T-helper 17 cell (primary cell): ENCODE measurements around the gene FAM217B. TPM values are rescaled to one million over a fixed set of nuclear protein-coding genes. Genes with fewer than 3 reads are reported as not detected.
"Not testable (repeated sequence)": the region's sequence is repeated elsewhere in the genome, so short reads cannot be mapped to it uniquely, and the experiment has no call there.

Experiments
- ATAC-seq: fragments of 150-1000 bp; cut with Tn5 transposase; 2 replicates; pipeline ENCODE4 v1.10.0; 2021; ENCODE audit warnings: mild to moderate bottlenecking, moderate library complexity
- DNase-seq, 3 donors: peaks; one replicate each; pipeline versions ENCODE4 v3.0.0 to v3.0.0-alpha.2; 2020 to 2021
- H3K9me3 ChIP-seq: one replicate; pipeline ENCODE4 v1.7.0; 2013; ENCODE audit warnings: low read length, mild to moderate bottlenecking; ENCODE audit not compliant: control insufficient read depth, poor library complexity, severe bottlenecking
- H3K27ac Mint-ChIP-seq: one replicate; pipeline ENCODE4 v1.8.0; 2022; ENCODE audit warnings: mild to moderate bottlenecking, moderate library complexity, mixed read lengths
- H3K27me3 Mint-ChIP-seq: one replicate; pipeline ENCODE4 v1.8.0; 2022; ENCODE audit warnings: mixed read lengths
- H3K36me3 Mint-ChIP-seq: one replicate; pipeline ENCODE4 v1.8.0; 2022; ENCODE audit warnings: low read depth, mixed read lengths
- H3K4me1 Mint-ChIP-seq: one replicate; pipeline ENCODE4 v1.8.0; 2022; ENCODE audit warnings: mild to moderate bottlenecking, mixed read lengths
- H3K4me3 Mint-ChIP-seq: one replicate; pipeline ENCODE4 v1.8.0; 2022; ENCODE audit warnings: mild to moderate bottlenecking, moderate library complexity, mixed read lengths
- total RNA-seq, 4 donors: library from RNA in 2 of 4; stranded (reverse) in 2 of 4; gene quantifications; one replicate each; pipeline ENCODE4 v1.2.3 and lab custom pipeline; 2022 to 2026

FAM217B gene
- total RNA-seq, 2 donors from 2014 or later: 16.8 to 21.4 TPM

- DNase-seq (no peak), ATAC-seq (no peak)
- no peaks in the 10 kb centered on the region for H3K9me3 ChIP-seq
- H3K27ac Mint-ChIP-seq: peak overlapping the region; percentile 47
- H3K4me1 Mint-ChIP-seq: peaks cover 18% of the 10 kb centered on the region
- no peaks in the 10 kb centered on the region for H3K27me3 Mint-ChIP-seq
- H3K36me3 Mint-ChIP-seq: no peaks in the 10 kb centered on the region
- H3K4me3 Mint-ChIP-seq: no peak overlapping the region
Measured at GRCh38 chr20:59945175-59945574, 5.0 kb downstream of the FAM217B start.

- ATAC-seq (no peak), DNase-seq (no peak)
- Mint-ChIP-seq H3K27me3 (no peaks in the 10 kb centered on the region), H3K36me3 (no peaks in the 10 kb centered on the region), H3K27ac (peak overlapping the region; percentile 47), H3K4me1 (peaks cover 16% of the 10 kb centered on the region), H3K4me3 (no peak overlapping the region)
- H3K9me3 ChIP-seq: no peaks in the 10 kb centered on the region
Measured at GRCh38 chr20:59945731-59946130, 5.5 kb downstream of the FAM217B start.

- H3K4me1 Mint-ChIP-seq: peaks cover 9% of the 10 kb centered on the region
- no peak for DNase-seq
- H3K9me3 ChIP-seq: no peaks in the 10 kb centered on the region
- H3K27me3 Mint-ChIP-seq: no peaks in the 10 kb centered on the region
- no peak for ATAC-seq
- H3K36me3 Mint-ChIP-seq: no peaks in the 10 kb centered on the region
- H3K4me3 Mint-ChIP-seq: no peak overlapping the region
- no peak overlapping the region for H3K27ac Mint-ChIP-seq
Measured at GRCh38 chr20:59947376-59947775, 7.2 kb downstream of the FAM217B start.

GRCh38 chr20:59948212-59948611 is 8.0 kb downstream of the FAM217B start:
- ATAC-seq (no peak), DNase-seq (no peak)
- peaks cover 9% of the 10 kb centered on the region for H3K4me1 Mint-ChIP-seq
- no peak overlapping the region for H3K4me3 Mint-ChIP-seq
- peak overlapping the region; percentile 97 for H3K27ac Mint-ChIP-seq
- no peaks in the 10 kb centered on the region for H3K36me3 Mint-ChIP-seq
- no peaks in the 10 kb centered on the region for H3K27me3 Mint-ChIP-seq
- no peaks in the 10 kb centered on the region for H3K9me3 ChIP-seq

GRCh38 chr20:59948828-59949720 is 8.9 kb downstream of the FAM217B start:
- no peak for DNase-seq
- peak; percentile 88 for ATAC-seq
- Mint-ChIP-seq H3K4me3 (peak overlapping the region; percentile 57), H3K4me1 (peaks cover 9% of the 10 kb centered on the region), H3K27me3 (no peaks in the 10 kb centered on the region), H3K27ac (peak overlapping the region; percentile 97), H3K36me3 (no peaks in the 10 kb centered on the region)
- H3K9me3 ChIP-seq: no peaks in the 10 kb centered on the region

- ATAC-seq: no peak
Measured at GRCh38 chr20:59949911-59950310, 9.7 kb downstream of the FAM217B start.

GRCh38 chr20:59954718-59955117 is 14.5 kb downstream of the FAM217B start:
- DNase-seq (no peak), ATAC-seq (no peak)
- Mint-ChIP-seq H3K27ac (no peak overlapping the region), H3K27me3 (no peaks in the 10 kb centered on the region), H3K4me3 (no peak overlapping the region), H3K36me3 (no peaks in the 10 kb centered on the region), H3K4me1 (no peaks in the 10 kb centered on the region)
- H3K9me3 ChIP-seq: no peaks in the 10 kb centered on the region

More at GRCh38 chr20:59949911-59950310, 9.7 kb downstream of the FAM217B start:
- no peak overlapping the region for H3K4me3 Mint-ChIP-seq
- H3K4me1 Mint-ChIP-seq: peaks cover 9% of the 10 kb centered on the region
- no peak for DNase-seq
- H3K9me3 ChIP-seq: no peaks in the 10 kb centered on the region
- no peaks in the 10 kb centered on the region for H3K36me3 Mint-ChIP-seq
- H3K27ac Mint-ChIP-seq: no peak overlapping the region
- H3K27me3 Mint-ChIP-seq: no peaks in the 10 kb centered on the region

- ATAC-seq: no peak
- no peaks in the 10 kb centered on the region for H3K27me3 Mint-ChIP-seq
Measured at GRCh38 chr20:59955131-59955796, 15.1 kb downstream of the FAM217B start.

GRCh38 chr20:59957568-59957967 is 17.4 kb downstream of the FAM217B start:
- H3K4me1 Mint-ChIP-seq, H3K27me3 Mint-ChIP-seq, DNase-seq, H3K27ac Mint-ChIP-seq, H3K9me3 ChIP-seq, H3K4me3 Mint-ChIP-seq, H3K36me3 Mint-ChIP-seq, ATAC-seq: not testable (repeated sequence)

More at GRCh38 chr20:59955131-59955796, 15.1 kb downstream of the FAM217B start:
- Mint-ChIP-seq H3K4me1 (no peaks in the 10 kb centered on the region), H3K27ac (no peak overlapping the region), H3K4me3 (no peak overlapping the region), H3K36me3 (no peaks in the 10 kb centered on the region)
- H3K9me3 ChIP-seq: no peaks in the 10 kb centered on the region
- no peak for DNase-seq

GRCh38 chr20:59958123-59958522 is 17.9 kb downstream of the FAM217B start, which contains the start of gene CDH26:
TSS of gene CDH26 (plus strand) at chr20:59958423. CDS start at chr20:59958727, 304 bp downstream.
- no peaks in the 10 kb centered on the region for H3K9me3 ChIP-seq
- H3K4me1 Mint-ChIP-seq: no peaks in the 10 kb centered on the region
- no peak for ATAC-seq
- peak within 1 kb of the TSS; percentile 37 for H3K27ac Mint-ChIP-seq
- no peak for DNase-seq
- H3K27me3 Mint-ChIP-seq: no peaks in the 10 kb centered on the region
- no peak within 1 kb of the TSS for H3K4me3 Mint-ChIP-seq
- H3K36me3 Mint-ChIP-seq: no peaks in the 10 kb centered on the region

- Mint-ChIP-seq H3K27ac (peak overlapping the region; percentile 37), H3K36me3 (no peaks in the 10 kb centered on the region), H3K27me3 (no peaks in the 10 kb centered on the region), H3K4me3 (no peak overlapping the region), H3K4me1 (no peaks in the 10 kb centered on the region)
- no peaks in the 10 kb centered on the region for H3K9me3 ChIP-seq
- ATAC-seq (no peak), DNase-seq (no peak)
Measured at GRCh38 chr20:59958626-59959025, 18.4 kb downstream of the FAM217B start.

- H3K4me3 Mint-ChIP-seq: no peak overlapping the region
- DNase-seq (no peak), ATAC-seq (no peak)
- H3K9me3 ChIP-seq: no peaks in the 10 kb centered on the region
- no peaks in the 10 kb centered on the region for H3K36me3 Mint-ChIP-seq
- H3K27me3 Mint-ChIP-seq: no peaks in the 10 kb centered on the region
- no peak overlapping the region for H3K27ac Mint-ChIP-seq
- H3K4me1 Mint-ChIP-seq: no peaks in the 10 kb centered on the region
Measured at GRCh38 chr20:59961423-59961822, 21.2 kb downstream of the FAM217B start.

- DNase-seq: no peak
- H3K27ac Mint-ChIP-seq: no peak overlapping the region
- no peak overlapping the region for H3K4me3 Mint-ChIP-seq
Measured at GRCh38 chr20:59962155-59962554, 22.0 kb downstream of the FAM217B start.

More at GRCh38 chr20:59962155-59962554, 22.0 kb downstream of the FAM217B start:
- no peaks in the 10 kb centered on the region for H3K27me3 Mint-ChIP-seq
- H3K4me1 Mint-ChIP-seq: peaks cover 2% of the 10 kb centered on the region
- no peaks in the 10 kb centered on the region for H3K36me3 Mint-ChIP-seq
- no peak for ATAC-seq
- no peaks in the 10 kb centered on the region for H3K9me3 ChIP-seq
